ENCODE measurements around the gene GSTA4. TPM values are rescaled to one million over a fixed set of nuclear protein-coding genes. Genes with fewer than 3 reads are reported as not detected.

Gene GSTA4
- polyA plus RNA-seq (2013, experiment 1 of 2; ENCODE audit: insufficient read length): 39.6 TPM
- polyA plus RNA-seq (2013, experiment 2 of 2; ENCODE audit: insufficient read length): 42.9 TPM

GRCh38 chr6:52995089-52995912, at the start of gene GSTA4:
TSS of gene GSTA4 (minus strand) at chr6:52995284. CDS start at chr6:52994243, 1,041 bp downstream.
- peak; percentile 99 for DNase-seq

GRCh38 chr6:53044572-53044971, 49.5 kb upstream of the GSTA4 start:
- DNase-seq: no peak

GRCh38 chr6:53044071-53044470, 49.0 kb upstream of the GSTA4 start:
- DNase-seq: peak; percentile 88

- peak; percentile 90 for DNase-seq
These were observed 48.5 kb upstream of the GSTA4 start for GRCh38 chr6:53043581-53043980.

GRCh38 chr6:53042112-53042511, 47.0 kb upstream of the GSTA4 start:
- peak; percentile 96 for DNase-seq

GRCh38 chr6:53041356-53041755, 46.3 kb upstream of the GSTA4 start:
- DNase-seq: peak; percentile 86

- DNase-seq: no peak
These were observed 43.5 kb upstream of the GSTA4 start for GRCh38 chr6:53038596-53038995.

- no peak for DNase-seq
These were observed 43.1 kb upstream of the GSTA4 start for GRCh38 chr6:53038141-53038540.

GRCh38 chr6:53035549-53036213, 40.6 kb upstream of the GSTA4 start:
- DNase-seq: no peak

- DNase-seq: peak; percentile 50
These were observed 38.7 kb upstream of the GSTA4 start for GRCh38 chr6:53033764-53034163.

GRCh38 chr6:53032849-53033248, 37.8 kb upstream of the GSTA4 start:
- peak; percentile 9 for DNase-seq

- DNase-seq: no peak
These were observed 36.2 kb upstream of the GSTA4 start for GRCh38 chr6:53031281-53031680.

GRCh38 chr6:53029761-53030160, 34.7 kb upstream of the GSTA4 start:
- no peak for DNase-seq

- no peak for DNase-seq
These were observed 34.2 kb upstream of the GSTA4 start for GRCh38 chr6:53029257-53029656.

- DNase-seq: no peak
These were observed 33.4 kb upstream of the GSTA4 start for GRCh38 chr6:53028467-53028866.

GRCh38 chr6:53027131-53027718, 32.1 kb upstream of the GSTA4 start:
- DNase-seq: no peak

GRCh38 chr6:53026526-53026925, 31.4 kb upstream of the GSTA4 start:
- no peak for DNase-seq

- DNase-seq: no peak
These were observed 28.2 kb upstream of the GSTA4 start for GRCh38 chr6:53023323-53023722.

- no peak for DNase-seq
These were observed 25.1 kb upstream of the GSTA4 start for GRCh38 chr6:53020005-53020744.

GRCh38 chr6:53018446-53018845, 23.4 kb upstream of the GSTA4 start:
- no peak for DNase-seq

- DNase-seq: no peak
These were observed 20.4 kb upstream of the GSTA4 start for GRCh38 chr6:53015486-53015885.

GRCh38 chr6:53014744-53015143, 19.7 kb upstream of the GSTA4 start:
- no peak for DNase-seq

- peak; percentile 21 for DNase-seq
These were observed 19.0 kb upstream of the GSTA4 start for GRCh38 chr6:53014063-53014462.

Data from fibroblast of skin of scalp (primary cell).